Thyroid gland (tissue), 4 donors: ENCODE data around the gene NDUFS4.

Experiments
- CTCF ChIP-seq, 6 experiments: fragments of 200-600 bp in 3 of 6; fragments of 450-650 bp in 3 of 6; sonication (generic) in 3 of 6; IDR thresholded peaks; one replicate each; pipeline ENCODE4 v1.5.1; 2016 to 2019; ENCODE audit warnings: antibody characterized with exemption in 6 of 6, mild to moderate bottlenecking in 2 of 6, inconsistent platforms in 1 of 6, moderate library complexity in 1 of 6
- POLR2A ChIP-seq, 2 donors: fragments of 450-650 bp; IDR thresholded peaks; one replicate each; pipeline ENCODE4 v1.6.1; 2017; ENCODE audit warnings: antibody characterized with exemption in 2 of 2, mild to moderate bottlenecking in 2 of 2, moderate library complexity in 1 of 2

GRCh38 chr5:53594419-53594818 lies 34.0 kb downstream of the NDUFS4 start:
- TF ChIP-seq CTCF (IDR thresholded peaks at IDR 0.05), result no peak
- no peak for TF ChIP-seq POLR2A (IDR thresholded peaks at IDR 0.05)
